IPS-18a (cell line): ENCODE measurements around the gene INSYN1.
"Not testable (repeated sequence)": the region's sequence is repeated elsewhere in the genome, so short reads cannot be mapped to it uniquely, and the experiment has no call there.

Source experiments
- H3K27ac ChIP-seq: one replicate; pipeline ENCODE4 v1.5.1; 2013; ENCODE audit warnings: low read length
- H3K27me3 ChIP-seq: one replicate; pipeline ENCODE4 v1.6.1; 2013; ENCODE audit warnings: mild to moderate bottlenecking, low read length; ENCODE audit not compliant: control insufficient read depth, insufficient read depth
- H3K36me3 ChIP-seq: one replicate; pipeline ENCODE4 v1.6.1; 2013; ENCODE audit warnings: low read depth, low read length; ENCODE audit not compliant: control insufficient read depth
- H3K4me1 ChIP-seq: one replicate; pipeline ENCODE4 v1.6.1; 2013; ENCODE audit warnings: low read depth, low read length; ENCODE audit not compliant: control insufficient read depth
- H3K4me3 ChIP-seq: one replicate; pipeline ENCODE4 v1.5.1; 2013; ENCODE audit warnings: low read length
- H3K9ac ChIP-seq: one replicate; pipeline ENCODE4 v1.6.1; 2013; ENCODE audit warnings: mild to moderate bottlenecking, low read length, moderate library complexity
- H3K9me3 ChIP-seq: one replicate; pipeline ENCODE4 v1.6.1; 2013; ENCODE audit warnings: low read depth, low read length; ENCODE audit not compliant: control insufficient read depth

The INSYN1 gene

GRCh38 chr15:73789521-73790240, 36.5 kb upstream of the INSYN1 start:
- no peaks in the 10 kb centered on the region for H3K9me3 ChIP-seq
- no peak overlapping the region for H3K4me3 ChIP-seq
- peaks cover 27% of the 10 kb centered on the region for H3K4me1 ChIP-seq
- no peak overlapping the region for H3K27ac ChIP-seq
- H3K27me3 ChIP-seq, result no peaks in the 10 kb centered on the region
- no peak overlapping the region for H3K9ac ChIP-seq
- H3K36me3 ChIP-seq, result no peaks in the 10 kb centered on the region

GRCh38 chr15:73787621-73788020, 34.5 kb upstream of the INSYN1 start:
- Histone ChIP-seq H3K9ac (no peak overlapping the region), H3K4me3 (no peak overlapping the region), H3K36me3 (no peaks in the 10 kb centered on the region), H3K27ac (no peak overlapping the region), H3K27me3 (no peaks in the 10 kb centered on the region), H3K9me3 (no peaks in the 10 kb centered on the region), H3K4me1 (peaks cover 27% of the 10 kb centered on the region)

- H3K27me3 ChIP-seq, result no peaks in the 10 kb centered on the region
- H3K36me3 ChIP-seq, result no peaks in the 10 kb centered on the region
- H3K27ac ChIP-seq, result peak overlapping the region; percentile 30
- H3K4me1 ChIP-seq, result peaks cover 27% of the 10 kb centered on the region
- peak overlapping the region; percentile 31 for H3K4me3 ChIP-seq
- H3K9ac ChIP-seq, result no peak overlapping the region
- no peaks in the 10 kb centered on the region for H3K9me3 ChIP-seq
Measured at GRCh38 chr15:73786538-73786937, 33.4 kb upstream of the INSYN1 start.

- not testable (repeated sequence) for H3K36me3 ChIP-seq, H3K4me3 ChIP-seq, H3K9me3 ChIP-seq, H3K9ac ChIP-seq, H3K27me3 ChIP-seq, H3K27ac ChIP-seq
- H3K4me1 ChIP-seq, result peaks cover 27% of the 10 kb centered on the region
Measured at GRCh38 chr15:73785256-73786014, 32.3 kb upstream of the INSYN1 start.

GRCh38 chr15:73784291-73784690, 31.1 kb upstream of the INSYN1 start:
- H3K9me3 ChIP-seq, result no peaks in the 10 kb centered on the region
- H3K27me3 ChIP-seq, result no peaks in the 10 kb centered on the region
- H3K4me1 ChIP-seq, result peaks cover 27% of the 10 kb centered on the region
- H3K4me3 ChIP-seq, result no peak overlapping the region
- H3K36me3 ChIP-seq, result no peaks in the 10 kb centered on the region
- no peak overlapping the region for H3K9ac ChIP-seq
- H3K27ac ChIP-seq, result no peak overlapping the region

GRCh38 chr15:73782344-73782959, 29.3 kb upstream of the INSYN1 start:
- Histone ChIP-seq H3K27ac (no peak overlapping the region), H3K4me3 (no peak overlapping the region), H3K4me1 (peaks cover 21% of the 10 kb centered on the region), H3K9me3 (no peaks in the 10 kb centered on the region), H3K36me3 (no peaks in the 10 kb centered on the region), H3K9ac (no peak overlapping the region), H3K27me3 (no peaks in the 10 kb centered on the region)

GRCh38 chr15:73781038-73781925, 28.1 kb upstream of the INSYN1 start:
- Histone ChIP-seq H3K4me3 (no peak overlapping the region), H3K27ac (no peak overlapping the region), H3K9ac (no peak overlapping the region), H3K9me3 (no peaks in the 10 kb centered on the region), H3K27me3 (no peaks in the 10 kb centered on the region), H3K4me1 (peaks cover 11% of the 10 kb centered on the region), H3K36me3 (no peaks in the 10 kb centered on the region)

GRCh38 chr15:73779974-73780373, 26.8 kb upstream of the INSYN1 start:
- H3K9me3 ChIP-seq, result no peaks in the 10 kb centered on the region
- H3K27me3 ChIP-seq, result no peaks in the 10 kb centered on the region
- H3K4me1 ChIP-seq, result no peaks in the 10 kb centered on the region
- H3K9ac ChIP-seq, result no peak overlapping the region
- no peak overlapping the region for H3K27ac ChIP-seq
- H3K4me3 ChIP-seq, result no peak overlapping the region
- no peaks in the 10 kb centered on the region for H3K36me3 ChIP-seq

GRCh38 chr15:73777741-73778140, 24.6 kb upstream of the INSYN1 start:
- Histone ChIP-seq H3K9me3 (no peaks in the 10 kb centered on the region), H3K4me3 (no peak overlapping the region), H3K4me1 (no peaks in the 10 kb centered on the region), H3K27ac (no peak overlapping the region), H3K9ac (no peak overlapping the region), H3K36me3 (no peaks in the 10 kb centered on the region), H3K27me3 (no peaks in the 10 kb centered on the region)

GRCh38 chr15:73773428-73773827, 20.3 kb upstream of the INSYN1 start:
- no peak overlapping the region for H3K27ac ChIP-seq
- H3K9me3 ChIP-seq, result no peaks in the 10 kb centered on the region
- H3K4me1 ChIP-seq, result peaks cover under 1% of the 10 kb centered on the region
- H3K27me3 ChIP-seq, result no peaks in the 10 kb centered on the region
- no peaks in the 10 kb centered on the region for H3K36me3 ChIP-seq
- no peak overlapping the region for H3K4me3 ChIP-seq
- no peak overlapping the region for H3K9ac ChIP-seq

GRCh38 chr15:73771385-73772045, 18.4 kb upstream of the INSYN1 start:
- Histone ChIP-seq H3K27ac (no peak overlapping the region), H3K9ac (no peak overlapping the region), H3K4me1 (peaks cover 10% of the 10 kb centered on the region), H3K27me3 (no peaks in the 10 kb centered on the region), H3K36me3 (no peaks in the 10 kb centered on the region), H3K9me3 (no peaks in the 10 kb centered on the region), H3K4me3 (no peak overlapping the region)
